HG03571 (cell line): ENCODE data around the gene AKR7A2.
A peak's percentile ranks its signal among the peaks of the same experiment; 100 is the strongest.

Source experiments
- ATAC-seq: cut with Tn5 transposase; IDR thresholded peaks from one replicate; pipeline ENCODE4 v1.9.1; 2021; ENCODE audit not compliant: unreplicated experiment

AKR7A2 gene

GRCh38 chr1:19325958-19326747 is 14.2 kb upstream of the AKR7A2 start:
- no peak for ATAC-seq

- no peak for ATAC-seq
These were observed 13.5 kb upstream of the AKR7A2 start for GRCh38 chr1:19325368-19325957.

GRCh38 chr1:19324665-19324990 is 12.7 kb upstream of the AKR7A2 start:
- ATAC-seq = no peak

- no peak for ATAC-seq
These were observed 12.2 kb upstream of the AKR7A2 start for GRCh38 chr1:19323987-19324664.

- ATAC-seq = no peak
These were observed 10.5 kb upstream of the AKR7A2 start for GRCh38 chr1:19322481-19322880.

- ATAC-seq = no peak
These were observed 9.1 kb upstream of the AKR7A2 start for GRCh38 chr1:19321071-19321470.

- ATAC-seq = no peak
These were observed 7.3 kb upstream of the AKR7A2 start for GRCh38 chr1:19319196-19319595.

GRCh38 chr1:19317126-19317910 is 5.4 kb upstream of the AKR7A2 start:
- ATAC-seq = no peak

GRCh38 chr1:19315378-19316198 is 3.6 kb upstream of the AKR7A2 start:
- ATAC-seq = no peak

- no peak for ATAC-seq
These were observed 2.3 kb upstream of the AKR7A2 start for GRCh38 chr1:19313961-19314882.

- ATAC-seq = no peak
These were observed 1.7 kb upstream of the AKR7A2 start for GRCh38 chr1:19313636-19313959.

- ATAC-seq = peak; percentile 6
These were observed 1.1 kb upstream of the AKR7A2 start for GRCh38 chr1:19312782-19313635.

- no peak for ATAC-seq
These were observed 427 bp downstream of the AKR7A2 start for GRCh38 chr1:19311503-19311930.

- no peak for ATAC-seq
These were observed 1.0 kb downstream of the AKR7A2 start for GRCh38 chr1:19310720-19311502.

- no peak for ATAC-seq
These were observed 1.9 kb downstream of the AKR7A2 start for GRCh38 chr1:19310061-19310460.

GRCh38 chr1:19309123-19309813 is 2.7 kb downstream of the AKR7A2 start:
- no peak for ATAC-seq

- ATAC-seq = no peak
These were observed 3.4 kb downstream of the AKR7A2 start for GRCh38 chr1:19308509-19308907.
